GM12875 (cell line): ENCODE results near the gene POLR2H.

ENCODE experiments used
- H3K4me3 ChIP-seq: one replicate; pipeline ENCODE4 v1.5.1; 2011; ENCODE audit warnings: low read depth, low read length, control low read depth
- CTCF ChIP-seq: IDR thresholded peaks from 2 replicates; pipeline ENCODE4 v1.5.1; 2011; ENCODE audit warnings: low read depth, mild to moderate bottlenecking, control low read depth, inconsistent platforms, low read length, moderate library complexity, borderline replicate concordance; ENCODE audit not compliant: insufficient read depth

POLR2H gene

GRCh38 chr3:184414418-184415202 lies 53.1 kb downstream of the POLR2H start:
- no peak overlapping the region for H3K4me3 ChIP-seq
- TF ChIP-seq CTCF, result no peak

DNA sequence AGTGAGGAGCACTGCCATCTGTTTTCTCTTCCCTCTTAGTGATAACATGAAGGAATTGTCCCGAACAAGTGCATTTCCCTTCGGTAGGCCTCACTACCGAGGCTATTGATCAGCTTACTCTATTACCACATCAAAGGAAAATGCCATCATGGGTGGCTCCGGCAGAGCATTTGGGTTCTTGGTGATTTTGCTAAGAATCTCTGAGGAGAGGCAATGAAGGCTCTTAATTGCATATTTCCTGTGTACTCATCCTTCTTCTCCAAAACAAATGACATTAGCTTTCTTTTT lies 53.6 kb downstream of the POLR2H start:
- H3K4me3 ChIP-seq, result no peak overlapping the region
- no peak for TF ChIP-seq CTCF

- TF ChIP-seq CTCF, result peak; percentile 96
These were observed 56.3 kb downstream of the POLR2H start for GRCh38 chr3:184417619-184418327.

More at GRCh38 chr3:184417619-184418327, 56.3 kb downstream of the POLR2H start:
- no peak overlapping the region for H3K4me3 ChIP-seq
